Measurements from ENCODE around the gene SCN4B. TPM values are rescaled to one million over a fixed set of nuclear protein-coding genes. Genes with fewer than 3 reads are reported as not detected.
A peak's percentile ranks its signal among the peaks of the same experiment; 100 is the strongest.

The SCN4B gene
- total and polyA plus RNA-seq, 4 donors, result 0.05 to 11.8 (median 1.2) TPM

- no peak overlapping the region for H3K4me3 ChIP-seq (ENCODE audit: low read length in 2 of 2)
- intact Hi-C loops (cut with DNase I), result no loop called here
- ATAC-seq (ENCODE audit: low FRiP score) (no peak), DNase-seq (peak in 1 of 2 donors; percentile 9)
- 76 to 79% methylated on average over 7 of the region's 7 CpGs for WGBS, 2 donors
- no peaks in the 10 kb centered on the region for H3K36me3 ChIP-seq (ENCODE audit: control insufficient read depth in 1 of 2, insufficient read depth in 2 of 2, low read length in 1 of 2)
- H3K27me3 ChIP-seq (ENCODE audit: control insufficient read depth in 1 of 2, insufficient read depth in 2 of 2, low read length in 1 of 2), result no peaks in the 10 kb centered on the region
- no peaks in the 10 kb centered on the region for H3K9me3 ChIP-seq (ENCODE audit: control insufficient read depth, low read length)
- H3K27ac ChIP-seq (ENCODE audit: low read depth in 1 of 2, low read length in 2 of 2), result no peak overlapping the region
- no peaks in the 10 kb centered on the region for H3K4me1 ChIP-seq (ENCODE audit: control insufficient read depth in 1 of 2, insufficient read depth in 2 of 2, low read length in 2 of 2)
These were observed 16.9 kb upstream of the SCN4B start for GRCh38 chr11:118169300-118170140.

- Histone ChIP-seq H3K4me3 (ENCODE audit: low read length in 2 of 2) (no peak overlapping the region), H3K4me1 (ENCODE audit: control insufficient read depth in 1 of 2, insufficient read depth in 2 of 2, low read length in 2 of 2) (no peaks in the 10 kb centered on the region), H3K9me3 (ENCODE audit: control insufficient read depth, low read length) (no peaks in the 10 kb centered on the region), H3K27ac (ENCODE audit: low read depth in 1 of 2, low read length in 2 of 2) (no peak overlapping the region), H3K27me3 (ENCODE audit: control insufficient read depth in 1 of 2, insufficient read depth in 2 of 2, low read length in 1 of 2) (no peaks in the 10 kb centered on the region), H3K36me3 (ENCODE audit: control insufficient read depth in 1 of 2, insufficient read depth in 2 of 2, low read length in 1 of 2) (no peaks in the 10 kb centered on the region)
- DNase-seq, result peak in 1 of 2 donors; percentile 25
- 85 to 93% methylated on average over 3 of the region's 3 CpGs for WGBS, 2 donors
- intact Hi-C loops (cut with DNase I), result no loop called here
- ATAC-seq (ENCODE audit: low FRiP score), result no peak
These were observed 16.1 kb upstream of the SCN4B start for GRCh38 chr11:118168751-118169150.

DNA sequence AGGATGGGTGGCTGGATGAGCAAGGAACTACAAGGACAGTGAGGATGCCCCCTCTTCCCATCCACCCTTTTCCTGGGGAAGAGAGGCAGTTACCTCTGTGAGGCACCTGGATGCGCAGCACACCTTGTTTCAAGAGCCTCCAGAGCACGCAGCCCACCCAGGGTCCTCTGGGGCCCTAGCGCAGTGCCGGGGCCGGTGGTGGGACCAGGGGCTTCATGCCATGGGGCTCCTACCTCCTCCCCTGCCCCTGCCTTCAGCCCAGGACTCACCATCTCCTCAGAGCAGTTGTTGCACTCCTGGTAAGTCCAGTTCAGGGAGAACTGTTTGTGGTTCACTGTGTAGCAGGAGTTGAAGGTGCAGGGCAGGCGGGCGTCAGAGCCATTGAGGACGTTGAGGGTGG, 15.7 kb upstream of the SCN4B start:
- intact Hi-C loops (cut with DNase I), result no loop called here
- H3K4me3 ChIP-seq (ENCODE audit: low read length in 2 of 2), result no peak overlapping the region
- no peaks in the 10 kb centered on the region for H3K36me3 ChIP-seq (ENCODE audit: control insufficient read depth in 1 of 2, insufficient read depth in 2 of 2, low read length in 1 of 2)
- no peak overlapping the region for H3K27ac ChIP-seq (ENCODE audit: low read depth in 1 of 2, low read length in 2 of 2)
- DNase-seq, result no peak
- 91 to 92% methylated on average over 8 of the region's 8 CpGs for WGBS, 2 donors
- no peaks in the 10 kb centered on the region for H3K4me1 ChIP-seq (ENCODE audit: control insufficient read depth in 1 of 2, insufficient read depth in 2 of 2, low read length in 2 of 2)
- no peak for ATAC-seq (ENCODE audit: low FRiP score)
- H3K27me3 ChIP-seq (ENCODE audit: control insufficient read depth in 1 of 2, insufficient read depth in 2 of 2, low read length in 1 of 2), result no peaks in the 10 kb centered on the region
- H3K9me3 ChIP-seq (ENCODE audit: control insufficient read depth, low read length), result no peaks in the 10 kb centered on the region

DNA sequence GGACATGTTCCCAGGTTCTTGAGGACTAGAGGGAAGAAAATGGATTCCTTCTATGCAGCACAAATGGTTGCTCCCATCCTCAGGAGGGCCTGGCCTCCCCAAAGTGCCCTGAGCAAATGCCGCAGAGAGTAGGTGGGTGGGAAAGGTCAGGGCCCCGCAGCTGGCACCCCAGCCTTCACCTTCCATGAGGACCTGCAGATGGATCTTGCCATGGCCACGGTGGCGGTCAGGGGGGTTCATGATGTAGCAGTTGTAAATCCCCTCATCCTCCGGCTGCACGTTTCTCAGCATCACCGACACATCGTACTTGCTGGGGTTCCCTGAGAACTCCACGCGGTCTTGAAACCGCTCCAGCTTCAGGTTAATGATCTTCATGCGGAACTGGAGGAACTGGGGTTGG, 15.3 kb upstream of the SCN4B start:
- 89 to 91% methylated on average over 12 of the region's 12 CpGs for WGBS, 2 donors
- Histone ChIP-seq H3K4me3 (ENCODE audit: low read length in 2 of 2) (no peak overlapping the region), H3K4me1 (ENCODE audit: control insufficient read depth in 1 of 2, insufficient read depth in 2 of 2, low read length in 2 of 2) (no peaks in the 10 kb centered on the region), H3K9me3 (ENCODE audit: control insufficient read depth, low read length) (no peaks in the 10 kb centered on the region), H3K27ac (ENCODE audit: low read depth in 1 of 2, low read length in 2 of 2) (no peak overlapping the region), H3K27me3 (ENCODE audit: control insufficient read depth in 1 of 2, insufficient read depth in 2 of 2, low read length in 1 of 2) (no peaks in the 10 kb centered on the region), H3K36me3 (ENCODE audit: control insufficient read depth in 1 of 2, insufficient read depth in 2 of 2, low read length in 1 of 2) (no peaks in the 10 kb centered on the region)
- DNase-seq (no peak), ATAC-seq (ENCODE audit: low FRiP score) (no peak)
- intact Hi-C loops (cut with DNase I), result no loop called here

- H3K27ac ChIP-seq (ENCODE audit: low read depth in 1 of 2, low read length in 2 of 2), result no peak overlapping the region
- intact Hi-C loops (cut with DNase I), result no loop called here
- 93 to 95% methylated on average over 2 of the region's 2 CpGs for WGBS, 2 donors
- no peaks in the 10 kb centered on the region for H3K4me1 ChIP-seq (ENCODE audit: control insufficient read depth in 1 of 2, insufficient read depth in 2 of 2, low read length in 2 of 2)
- no peaks in the 10 kb centered on the region for H3K36me3 ChIP-seq (ENCODE audit: control insufficient read depth in 1 of 2, insufficient read depth in 2 of 2, low read length in 1 of 2)
- DNase-seq (no peak), ATAC-seq (ENCODE audit: low FRiP score) (no peak)
- H3K27me3 ChIP-seq (ENCODE audit: control insufficient read depth in 1 of 2, insufficient read depth in 2 of 2, low read length in 1 of 2), result no peaks in the 10 kb centered on the region
- H3K4me3 ChIP-seq (ENCODE audit: low read length in 2 of 2), result no peak overlapping the region
- H3K9me3 ChIP-seq (ENCODE audit: control insufficient read depth, low read length), result no peaks in the 10 kb centered on the region
These were observed 14.6 kb upstream of the SCN4B start for GRCh38 chr11:118167253-118167652.

- no peaks in the 10 kb centered on the region for H3K4me1 ChIP-seq (ENCODE audit: control insufficient read depth in 1 of 2, insufficient read depth in 2 of 2, low read length in 2 of 2)
- intact Hi-C loops (cut with DNase I), result no loop called here
- ATAC-seq (ENCODE audit: low FRiP score) (no peak), DNase-seq (no peak)
- H3K36me3 ChIP-seq (ENCODE audit: control insufficient read depth in 1 of 2, insufficient read depth in 2 of 2, low read length in 1 of 2), result no peaks in the 10 kb centered on the region
- H3K4me3 ChIP-seq (ENCODE audit: low read length in 2 of 2), result no peak overlapping the region
- H3K27me3 ChIP-seq (ENCODE audit: control insufficient read depth in 1 of 2, insufficient read depth in 2 of 2, low read length in 1 of 2), result no peaks in the 10 kb centered on the region
- no peaks in the 10 kb centered on the region for H3K9me3 ChIP-seq (ENCODE audit: control insufficient read depth, low read length)
- no peak overlapping the region for H3K27ac ChIP-seq (ENCODE audit: low read depth in 1 of 2, low read length in 2 of 2)
- 90 to 93% methylated on average over 7 to 17 of the region's 17 CpGs for WGBS, 2 donors
These were observed 14.0 kb upstream of the SCN4B start for GRCh38 chr11:118166641-118167040.

DNA sequence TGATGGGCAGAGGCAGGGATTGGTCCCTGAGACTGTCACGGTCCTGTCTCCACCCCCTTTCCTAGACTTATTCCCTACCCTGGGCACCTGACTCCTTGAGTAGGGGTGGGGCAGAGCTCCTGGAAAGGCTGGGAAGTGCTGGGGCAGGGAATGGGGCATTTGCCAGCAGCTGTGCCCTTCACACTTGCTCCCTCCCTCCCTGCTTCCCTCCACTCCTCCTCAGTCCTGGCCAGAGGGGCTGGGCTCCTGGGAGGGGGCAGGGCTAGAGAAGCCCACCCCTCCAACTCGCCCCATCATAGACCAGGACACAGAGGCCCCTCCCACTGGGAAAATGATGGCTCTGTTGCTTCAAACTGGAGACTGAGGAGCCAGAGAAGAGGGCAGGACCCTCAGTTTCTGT, 12.3 kb upstream of the SCN4B start:
- 64 to 78% methylated on average over 2 of the region's 2 CpGs for WGBS, 2 donors
- DNase-seq, result peak in 1 of 2 donors; percentile 19
- H3K36me3 ChIP-seq (ENCODE audit: control insufficient read depth in 1 of 2, insufficient read depth in 2 of 2, low read length in 1 of 2), result no peaks in the 10 kb centered on the region
- H3K4me1 ChIP-seq (ENCODE audit: control insufficient read depth in 1 of 2, insufficient read depth in 2 of 2, low read length in 2 of 2), result no peaks in the 10 kb centered on the region
- ATAC-seq (ENCODE audit: low FRiP score), result no peak
- no peak overlapping the region for H3K4me3 ChIP-seq (ENCODE audit: low read length in 2 of 2)
- H3K9me3 ChIP-seq (ENCODE audit: control insufficient read depth, low read length), result no peaks in the 10 kb centered on the region
- H3K27ac ChIP-seq (ENCODE audit: low read depth in 1 of 2, low read length in 2 of 2), result no peak overlapping the region
- H3K27me3 ChIP-seq (ENCODE audit: control insufficient read depth in 1 of 2, insufficient read depth in 2 of 2, low read length in 1 of 2), result no peaks in the 10 kb centered on the region
- intact Hi-C loops (cut with DNase I), result no loop called here

DNA sequence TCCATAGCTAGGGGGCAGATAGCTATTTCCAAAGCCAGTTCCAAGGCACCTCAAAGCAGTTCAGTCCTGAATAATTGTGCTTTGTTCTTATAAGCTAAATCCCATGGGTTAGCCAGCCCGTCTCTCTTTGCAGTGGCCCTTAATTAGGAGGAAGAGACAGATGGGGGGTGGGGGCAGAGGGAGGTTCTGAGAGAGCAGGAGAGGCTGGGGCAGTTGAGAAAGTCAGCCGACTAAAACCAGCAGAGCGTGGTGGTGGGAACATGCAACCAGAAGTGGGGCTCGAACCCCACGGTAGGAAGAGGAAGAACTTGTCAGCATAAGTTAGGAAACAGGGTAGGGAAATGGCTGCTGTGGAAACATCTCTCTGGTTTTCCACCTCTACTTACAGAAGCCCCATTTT, 10.9 kb upstream of the SCN4B start:
- Histone ChIP-seq H3K4me3 (ENCODE audit: low read length in 2 of 2) (no peak overlapping the region), H3K9me3 (ENCODE audit: control insufficient read depth, low read length) (no peaks in the 10 kb centered on the region), H3K27me3 (ENCODE audit: control insufficient read depth in 1 of 2, insufficient read depth in 2 of 2, low read length in 1 of 2) (no peaks in the 10 kb centered on the region), H3K36me3 (ENCODE audit: control insufficient read depth in 1 of 2, insufficient read depth in 2 of 2, low read length in 1 of 2) (no peaks in the 10 kb centered on the region), H3K27ac (ENCODE audit: low read depth in 1 of 2, low read length in 2 of 2) (no peak overlapping the region), H3K4me1 (ENCODE audit: control insufficient read depth in 1 of 2, insufficient read depth in 2 of 2, low read length in 2 of 2) (no peaks in the 10 kb centered on the region)
- WGBS, 2 donors, result 61 to 74% methylated on average over 5 of the region's 5 CpGs
- intact Hi-C loops (cut with DNase I), result no loop called here
- DNase-seq (peak in 1 of 2 donors; percentile 6), ATAC-seq (ENCODE audit: low FRiP score) (no peak)

DNA sequence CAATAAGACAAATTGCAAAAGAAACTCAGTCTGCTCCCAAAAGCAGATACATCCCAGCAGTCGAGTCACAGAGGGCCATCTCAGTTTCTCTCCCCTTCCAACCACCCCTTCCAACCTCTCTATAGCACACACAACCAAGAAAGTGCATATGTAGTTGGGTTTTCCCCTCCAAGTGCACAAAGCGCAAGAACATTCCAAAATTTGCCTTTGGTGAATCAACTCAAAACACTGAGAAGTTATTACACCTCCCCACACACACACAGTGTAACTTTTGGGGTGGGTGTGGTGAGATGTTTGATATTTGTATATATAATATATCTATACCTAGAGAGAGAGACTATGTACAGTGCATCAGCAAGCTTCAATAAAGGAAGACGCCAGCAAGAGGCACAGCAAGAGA, 10.2 kb upstream of the SCN4B start:
- H3K27me3 ChIP-seq (ENCODE audit: control insufficient read depth in 1 of 2, insufficient read depth in 2 of 2, low read length in 1 of 2), result no peaks in the 10 kb centered on the region
- H3K27ac ChIP-seq (ENCODE audit: low read depth in 1 of 2, low read length in 2 of 2), result no peak overlapping the region
- WGBS, 2 donors, result 82 to 83% methylated on average over 3 of the region's 3 CpGs
- no peaks in the 10 kb centered on the region for H3K4me1 ChIP-seq (ENCODE audit: control insufficient read depth in 1 of 2, insufficient read depth in 2 of 2, low read length in 2 of 2)
- ATAC-seq (ENCODE audit: low FRiP score) (no peak), DNase-seq (no peak)
- H3K4me3 ChIP-seq (ENCODE audit: low read length in 2 of 2), result no peak overlapping the region
- no peaks in the 10 kb centered on the region for H3K36me3 ChIP-seq (ENCODE audit: control insufficient read depth in 1 of 2, insufficient read depth in 2 of 2, low read length in 1 of 2)
- intact Hi-C loops (cut with DNase I), result no loop called here
- no peaks in the 10 kb centered on the region for H3K9me3 ChIP-seq (ENCODE audit: control insufficient read depth, low read length)
